MCF 10A (cell line): ENCODE measurements around the gene WASF2. TPM values are rescaled to one million over a fixed set of nuclear protein-coding genes. Genes with fewer than 3 reads are reported as not detected.

ENCODE experiments used
- BruUV-seq: library from RNA; stranded (reverse); fragments of 400-500 nt; replicated peaks from 2 replicates; lab custom pipeline; 2021; lab: Mats Ljungman, UMichigan
- CTCF ChIA-PET: fragments of 300-600 bp; sonication (Branson Sonifier 250); formaldehyde crosslinking; extraction: SDS; loops from one replicate; lab custom pipeline; 2021; ENCODE audit warnings: antibody characterized with exemption, inconsistent platforms; lab: Yijun Ruan, JAX
- POLR2A ChIA-PET: fragments of 300-600, 350-650 bp; sonication (Branson Sonifier 250); formaldehyde crosslinking; extraction: SDS; loops from one replicate; lab custom pipeline; 2020; ENCODE audit warnings: antibody characterized with exemption, inconsistent platforms; lab: Yijun Ruan, JAX
- DNase-seq: peaks from one replicate; pipeline ENCODE4 v3.0.0-alpha.2; 2018; ENCODE audit not compliant: unreplicated experiment
- H3K27ac Mint-ChIP-seq: one replicate; pipeline ENCODE4 v1.8.0; 2022; ENCODE audit warnings: mild to moderate bottlenecking, low read depth, mixed read lengths; ENCODE audit not compliant: unreplicated experiment
- H3K27me3 Mint-ChIP-seq: one replicate; pipeline ENCODE4 v1.8.0; 2022; ENCODE audit warnings: mixed read lengths; ENCODE audit not compliant: insufficient read depth, unreplicated experiment
- H3K36me3 Mint-ChIP-seq: one replicate; pipeline ENCODE4 v1.8.0; 2022; ENCODE audit warnings: mild to moderate bottlenecking, moderate library complexity, mixed read lengths; ENCODE audit not compliant: insufficient read depth, unreplicated experiment
- H3K4me1 Mint-ChIP-seq: one replicate; pipeline ENCODE4 v1.8.0; 2022; ENCODE audit warnings: mixed read lengths; ENCODE audit not compliant: insufficient read depth, unreplicated experiment
- H3K4me3 Mint-ChIP-seq: one replicate; pipeline ENCODE4 v1.8.0; 2022; ENCODE audit warnings: mild to moderate bottlenecking, moderate library complexity, mixed read lengths; ENCODE audit not compliant: unreplicated experiment
- H3K9me3 Mint-ChIP-seq: one replicate; pipeline ENCODE4 v1.8.0; 2022; ENCODE audit warnings: mixed read lengths; ENCODE audit not compliant: unreplicated experiment
- CTCF ChIP-seq: fragments of 200-600 bp; IDR thresholded peaks from one replicate; pipeline ENCODE4 v1.8.0; 2022; ENCODE audit warnings: antibody characterized with exemption, mild to moderate bottlenecking; ENCODE audit not compliant: unreplicated experiment
- intact Hi-C: fragments of 100-400 bp; cut with micrococcal nuclease; formaldehyde crosslinking; loops from 2 replicates; pipeline ENCODE4 v1.14.1; 2022
- total RNA-seq: library from RNA; stranded (reverse); gene quantifications from 2 replicates; pipeline ENCODE4 v1.2.3, GENCODE V29; 2022

The WASF2 gene
- total RNA-seq, 1 experiment from 2014 or later: 131 TPM

GRCh38 chr1:27523337-27524020, 33.5 kb upstream of the WASF2 start:
- no peak for DNase-seq
- Mint-ChIP-seq H3K4me1 (peaks cover 71% of the 10 kb centered on the region), H3K9me3 (no peaks in the 10 kb centered on the region), H3K4me3 (peak overlapping the region; percentile 66), H3K27ac (no peak overlapping the region), H3K36me3 (no peaks in the 10 kb centered on the region), H3K27me3 (no peaks in the 10 kb centered on the region)
- CTCF ChIA-PET: interaction anchor here (0.6 to 1.1 kb wide), 5 partner anchors 33 to 227 kb away, joined by 3 to 4 read pairs (median 3); no protein-coding TSS in a partner anchor
- TF ChIP-seq CTCF: peak; percentile 5
- POLR2A ChIA-PET: interaction anchor here (0.6 to 7.2 kb wide), 10 partner anchors 14 to 104 kb away, joined by 3 to 78 read pairs (median 4); partner anchors contain the start of genes AHDC1 and WASF2
- no TSS peak for BruUV-seq
- intact Hi-C loops: loop anchor here (2.0 kb wide), 1 partner anchor 33 kb away; no protein-coding TSS in a partner anchor

- Mint-ChIP-seq H3K27me3 (no peaks in the 10 kb centered on the region), H3K4me3 (peak overlapping the region; percentile 66), H3K9me3 (no peaks in the 10 kb centered on the region), H3K4me1 (peaks cover 73% of the 10 kb centered on the region), H3K36me3 (no peaks in the 10 kb centered on the region), H3K27ac (peak overlapping the region; percentile 76)
- BruUV-seq: no TSS peak
- CTCF ChIA-PET: interaction anchor here (0.6 to 1.1 kb wide), 6 partner anchors 22 to 148 kb away, joined by 3 to 4 read pairs (median 3); no protein-coding TSS in a partner anchor
- TF ChIP-seq CTCF: peak; percentile 49
- DNase-seq: peak; percentile 64
- POLR2A ChIA-PET: interaction anchor here (0.6 to 7.2 kb wide), 10 partner anchors 13 to 105 kb away, joined by 3 to 78 read pairs (median 4); partner anchors contain the start of genes AHDC1 and WASF2
- intact Hi-C loops: loop anchor here (2.0 kb wide), 1 partner anchor 34 kb away; no protein-coding TSS in a partner anchor
These were observed 32.7 kb upstream of the WASF2 start for GRCh38 chr1:27522432-27523336.

GRCh38 chr1:27521861-27522431, 32.0 kb upstream of the WASF2 start:
- intact Hi-C loops: loop anchor here (2.0 kb wide), 1 partner anchor 35 kb away; no protein-coding TSS in a partner anchor
- H3K36me3 Mint-ChIP-seq: no peaks in the 10 kb centered on the region
- POLR2A ChIA-PET: interaction anchor here (0.6 to 7.2 kb wide), 6 partner anchors 12 to 618 kb away, joined by 3 to 78 read pairs (median 3); partner anchors contain the start of gene WASF2
- H3K4me3 Mint-ChIP-seq: peak overlapping the region; percentile 66
- peak overlapping the region; percentile 76 for H3K27ac Mint-ChIP-seq
- no TSS peak for BruUV-seq
- no peaks in the 10 kb centered on the region for H3K27me3 Mint-ChIP-seq
- H3K9me3 Mint-ChIP-seq: no peaks in the 10 kb centered on the region
- DNase-seq: no peak
- peaks cover 79% of the 10 kb centered on the region for H3K4me1 Mint-ChIP-seq
- CTCF ChIA-PET: interaction anchor here (0.5 to 1.0 kb wide), 2 partner anchors 25 to 47 kb away, joined by 3 read pairs; no protein-coding TSS in a partner anchor
- TF ChIP-seq CTCF: no peak
